GM18508 (cell line): ENCODE measurements around the gene CALY.

Experiments
- ATAC-seq: cut with Tn5 transposase; IDR thresholded peaks from one replicate; pipeline ENCODE4 v1.9.1; 2021; ENCODE audit warnings: moderate number of reproducible peaks; ENCODE audit not compliant: insufficient read depth, unreplicated experiment

CALY gene

DNA sequence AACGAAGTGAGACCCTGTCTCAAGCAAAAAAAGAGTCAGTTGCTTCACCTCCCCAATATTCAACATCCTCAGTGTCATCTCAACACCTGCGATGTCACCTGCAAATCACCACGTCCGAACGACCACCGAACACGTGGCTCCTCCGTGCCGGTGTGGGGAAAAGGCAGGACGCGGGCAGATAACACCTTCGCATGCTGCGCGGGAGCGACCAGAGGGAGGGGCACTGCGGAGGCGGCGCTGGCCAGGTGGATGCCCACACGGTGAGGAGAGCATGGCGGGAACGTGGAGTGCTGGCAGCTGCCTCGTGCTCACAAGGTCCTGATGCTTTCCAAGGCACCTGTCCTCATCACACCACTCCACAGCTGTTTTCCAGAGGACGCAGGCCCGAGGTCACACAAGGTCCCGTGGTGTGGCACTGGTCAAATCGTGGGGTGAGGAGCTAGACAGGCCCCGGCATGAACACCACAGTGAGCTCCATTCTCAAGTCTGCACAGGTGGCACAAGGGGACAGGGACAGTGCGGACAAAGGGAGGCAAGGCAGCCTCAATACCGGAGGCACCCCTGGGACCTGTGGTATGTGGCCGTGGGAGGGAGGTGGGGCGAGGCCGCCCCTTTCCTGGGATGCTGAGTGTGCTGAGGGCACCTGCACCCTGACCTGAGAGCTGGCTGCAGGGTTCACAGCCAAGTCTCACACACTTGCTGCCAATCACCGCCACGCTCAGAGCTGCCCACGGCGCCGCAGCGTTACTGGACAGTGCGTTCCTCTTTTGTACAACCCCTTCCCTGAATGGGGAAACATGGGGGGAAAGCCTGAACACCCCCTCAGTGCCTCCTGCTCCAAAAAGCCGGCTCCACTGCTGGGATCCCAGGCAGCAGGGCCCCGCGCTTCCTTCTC lies 41.0 kb downstream of the CALY start:
- ATAC-seq = no peak

GRCh38 chr10:133294189-133294588 lies 42.5 kb downstream of the CALY start:
- ATAC-seq = no peak

GRCh38 chr10:133293810-133294119 lies 42.9 kb downstream of the CALY start:
- no peak for ATAC-seq

DNA sequence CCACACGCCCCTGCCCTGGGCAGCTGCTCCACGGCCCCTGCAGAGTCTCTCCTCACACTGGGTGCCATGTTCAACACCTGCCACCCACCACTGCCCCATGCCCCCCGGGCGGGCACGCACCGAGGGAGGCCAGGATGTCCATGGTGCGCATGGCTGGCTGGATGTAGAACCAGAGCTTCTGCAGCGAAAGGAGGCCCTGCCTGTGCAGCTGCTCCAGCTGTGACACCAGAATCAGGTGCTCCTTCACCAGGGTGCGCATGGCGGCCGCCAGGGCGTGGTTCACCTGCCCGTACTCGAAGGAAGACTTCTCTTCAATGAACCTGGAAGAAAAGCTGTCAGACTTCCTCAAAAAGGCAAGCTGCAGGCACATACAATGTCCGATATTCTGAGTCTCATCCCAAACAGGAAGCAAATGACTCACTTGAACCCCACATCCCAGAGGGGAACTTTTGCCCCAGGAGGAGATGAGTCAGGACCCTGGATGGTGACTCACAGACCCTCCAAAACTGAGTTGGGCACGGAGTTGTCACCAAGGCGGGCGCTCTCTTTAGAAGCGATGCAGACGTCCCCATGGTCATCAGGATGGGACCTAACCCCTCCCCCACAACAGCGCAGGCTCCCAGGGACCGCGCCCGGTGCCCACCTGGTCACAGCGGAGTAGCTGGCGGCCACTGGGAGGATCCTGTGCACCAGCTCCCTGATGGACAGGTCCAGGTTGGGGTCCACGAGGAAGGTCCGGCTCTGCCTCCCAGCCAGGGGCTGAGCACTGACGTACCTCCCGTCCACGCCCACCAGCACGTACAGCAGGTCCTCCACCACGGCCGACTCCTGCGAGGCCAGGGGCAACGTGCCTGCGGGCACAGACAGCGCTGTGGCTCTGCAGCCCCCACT lies 43.5 kb downstream of the CALY start:
- no peak for ATAC-seq

GRCh38 chr10:133289761-133290160 lies 46.9 kb downstream of the CALY start:
- no peak for ATAC-seq

- ATAC-seq = no peak
Observed at GRCh38 chr10:133287832-133288500, 48.7 kb downstream of the CALY start.

- ATAC-seq = no peak
Observed at GRCh38 chr10:133286366-133286765, 50.3 kb downstream of the CALY start.

- ATAC-seq = no peak
Observed at GRCh38 chr10:133285217-133285616, 51.5 kb downstream of the CALY start.

DNA sequence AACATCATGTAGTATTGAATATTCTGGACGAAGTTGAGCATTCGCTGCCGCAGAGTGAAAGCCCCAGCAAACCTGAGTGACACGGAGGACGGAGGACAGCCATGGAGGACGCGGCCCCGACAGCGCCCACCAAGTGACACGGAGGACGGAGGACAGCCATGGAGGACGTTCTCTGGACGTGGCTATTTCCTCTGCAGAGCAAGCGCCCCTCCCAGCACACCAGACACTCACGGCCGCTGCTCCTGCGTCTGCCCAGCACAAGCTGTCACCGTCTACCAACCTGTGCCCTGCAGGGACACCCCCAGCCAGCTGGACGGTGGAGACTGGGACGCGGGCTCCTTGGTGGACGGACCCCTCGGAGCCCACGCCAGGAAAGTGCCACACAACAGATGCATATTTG lies 52.8 kb downstream of the CALY start:
- ATAC-seq = no peak

DNA sequence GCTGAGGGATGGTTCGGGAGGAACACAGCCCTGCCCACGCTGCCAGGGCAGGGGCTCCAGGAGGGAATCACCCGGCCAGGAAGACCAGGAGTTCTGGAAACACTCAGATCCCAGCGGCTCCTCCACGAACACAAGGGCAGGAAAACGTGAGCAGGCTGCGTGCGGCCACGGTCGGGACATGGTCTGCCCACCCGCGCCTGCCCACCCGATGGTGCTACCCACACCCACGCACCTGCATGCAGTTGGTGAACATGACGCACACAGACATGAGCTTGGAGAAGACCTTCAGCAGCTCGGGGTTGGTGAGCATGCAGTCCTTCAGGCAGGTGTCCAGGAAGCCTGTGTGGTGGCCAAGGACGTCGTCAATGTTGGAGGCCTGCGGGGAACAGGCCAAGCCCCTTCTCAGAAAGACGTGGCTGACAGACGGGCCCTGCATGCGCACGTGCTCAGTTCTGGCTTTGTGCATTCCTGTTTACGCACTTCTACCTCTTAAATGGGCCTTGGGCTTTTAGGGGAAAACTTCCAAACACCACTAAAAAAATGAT lies 53.8 kb downstream of the CALY start:
- no peak for ATAC-seq

DNA sequence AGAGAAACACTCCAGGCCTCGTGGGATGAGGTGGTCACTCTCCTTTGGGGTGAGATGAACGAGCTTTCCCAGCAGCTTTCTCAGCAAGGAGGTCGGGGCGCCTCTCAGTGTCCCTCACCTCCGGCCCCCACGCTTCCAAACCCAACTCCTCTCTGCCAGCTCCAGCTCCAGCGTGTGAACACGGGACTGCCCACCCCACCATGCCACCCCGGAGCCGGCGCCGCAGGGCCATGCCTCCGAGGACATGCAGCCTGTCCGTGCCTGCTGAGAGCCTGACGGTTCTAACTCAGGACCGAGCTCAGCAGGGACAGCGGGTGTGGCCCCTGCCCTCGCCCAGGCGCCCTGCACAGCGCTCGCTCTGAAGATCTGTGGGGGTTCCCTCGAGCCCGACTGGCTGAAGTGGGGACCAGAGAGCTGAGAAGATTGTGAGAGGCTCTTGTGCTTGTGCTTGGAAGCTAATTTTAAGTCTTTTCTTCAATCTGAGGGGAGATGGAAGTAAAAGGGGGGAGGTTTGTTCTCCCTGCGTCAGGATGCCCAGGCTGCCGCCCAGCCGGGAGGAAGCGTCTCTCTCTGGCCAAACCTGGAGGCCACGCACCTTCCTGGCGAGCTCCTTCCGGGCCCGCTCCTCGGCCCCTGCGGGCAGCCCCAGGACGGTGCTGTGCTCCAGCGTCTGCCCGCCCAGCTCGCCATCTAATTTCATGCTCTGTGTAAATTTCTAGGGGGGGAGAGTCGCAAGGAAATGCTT lies 54.9 kb downstream of the CALY start:
- ATAC-seq = no peak

GRCh38 chr10:133281084-133281483 lies 55.6 kb downstream of the CALY start:
- no peak for ATAC-seq

GRCh38 chr10:133280391-133281059 lies 56.2 kb downstream of the CALY start:
- no peak for ATAC-seq

DNA sequence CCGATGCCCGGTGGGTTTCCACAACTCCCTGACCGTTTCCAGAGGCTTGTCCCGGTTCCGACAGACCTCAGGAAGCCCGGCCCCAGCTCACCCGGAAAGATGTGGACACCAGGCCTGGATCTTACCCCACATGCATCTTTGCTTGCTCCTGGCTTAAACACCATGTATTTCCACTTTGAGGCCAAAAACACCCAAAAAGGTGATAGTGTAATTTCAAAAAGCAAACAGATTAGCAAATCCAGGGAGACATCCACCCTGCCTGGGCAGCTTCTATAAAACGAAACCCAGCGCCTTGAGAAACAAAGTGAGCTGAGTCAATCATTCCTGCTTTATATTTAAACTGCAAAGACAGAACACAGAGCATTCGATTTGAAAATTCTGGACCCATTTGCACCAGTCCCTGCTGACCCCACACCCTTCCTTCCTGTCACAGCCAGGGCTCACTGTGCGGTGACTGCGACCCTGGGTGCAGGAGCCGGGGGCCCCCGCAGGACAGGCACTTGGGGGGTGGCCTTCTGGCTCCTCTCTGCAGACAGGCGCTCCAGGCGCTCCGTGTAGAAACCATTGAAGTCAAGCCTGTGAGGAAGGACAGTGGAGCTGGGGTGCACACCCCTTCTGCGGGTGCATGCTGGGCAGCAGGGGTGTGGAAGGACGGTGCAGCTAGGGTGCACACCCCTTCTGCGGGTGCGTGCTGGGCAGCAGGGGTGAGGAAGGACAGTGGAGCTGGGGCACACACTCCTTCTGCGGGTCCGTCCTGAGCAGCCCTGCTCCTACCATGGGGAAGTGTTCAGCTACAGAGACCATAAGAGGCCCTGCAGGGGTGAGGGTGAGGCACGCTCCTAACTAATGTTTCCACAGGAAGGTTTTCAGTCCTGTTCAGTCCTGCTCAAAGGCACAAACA lies 57.1 kb downstream of the CALY start:
- no peak for ATAC-seq

GRCh38 chr10:133278577-133279265 lies 58.0 kb downstream of the CALY start:
- ATAC-seq = peak; percentile 38

- ATAC-seq = no peak
Observed at GRCh38 chr10:133277993-133278576, 58.6 kb downstream of the CALY start.

DNA sequence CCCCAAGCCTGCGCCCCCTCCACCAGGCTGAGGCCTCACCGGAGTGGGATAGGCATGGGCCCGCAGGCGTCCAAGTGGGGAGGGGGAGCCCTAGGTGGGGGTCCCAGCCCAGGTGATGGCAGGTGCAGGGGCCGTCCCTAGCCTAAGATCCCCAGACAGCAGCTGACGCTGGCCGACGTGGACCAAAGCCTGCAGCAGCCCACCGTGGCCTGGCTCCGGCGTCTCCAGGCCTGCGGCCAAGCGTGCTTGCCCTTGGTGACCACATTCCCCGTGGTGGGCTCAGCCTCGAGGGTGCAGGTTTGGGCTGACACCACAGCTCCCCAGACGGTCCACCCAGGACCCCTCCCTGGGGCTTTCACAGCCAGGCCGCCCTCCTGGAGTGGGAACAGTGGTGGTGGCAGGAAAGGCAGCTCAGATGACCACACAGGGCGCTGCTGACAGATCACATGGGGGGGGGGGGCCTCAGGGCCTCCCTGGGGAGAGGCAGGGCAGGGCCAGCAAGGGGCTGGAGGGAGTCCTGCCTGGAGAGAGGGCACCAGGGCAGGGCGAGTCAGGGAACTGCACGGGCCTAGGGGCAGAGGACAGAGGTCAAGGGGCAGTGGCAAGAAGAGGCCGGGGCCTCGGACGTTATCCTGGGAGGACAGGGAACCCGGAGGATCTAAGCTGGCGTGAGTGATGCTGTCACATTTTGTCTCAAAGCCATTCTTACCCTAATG lies 59.3 kb downstream of the CALY start:
- ATAC-seq = no peak
